Suprapubic skin (tissue), 4 donors: ENCODE results near the gene ADAM8. TPM values are rescaled to one million over a fixed set of nuclear protein-coding genes. Genes with fewer than 3 reads are reported as not detected.

Source experiments
- DNase-seq, 2 donors: peaks; one replicate each; pipeline ENCODE4 v3.0.0-alpha.2; 2019; ENCODE audit warnings: low spot score in 2 of 2
- H3K27ac ChIP-seq: fragments of 200-600 bp; sonication (generic); one replicate; pipeline ENCODE4 v1.5.1; 2019
- H3K27me3 ChIP-seq: fragments of 200-600 bp; sonication (generic); one replicate; pipeline ENCODE4 v1.5.1; 2019
- H3K36me3 ChIP-seq: fragments of 200-600 bp; sonication (generic); one replicate; pipeline ENCODE4 v1.5.1; 2019
- H3K4me1 ChIP-seq: fragments of 200-600 bp; sonication (generic); one replicate; pipeline ENCODE4 v1.5.1; 2019
- H3K4me3 ChIP-seq: fragments of 200-600 bp; sonication (generic); one replicate; pipeline ENCODE4 v1.5.1; 2019; ENCODE audit warnings: mild to moderate bottlenecking
- H3K9me3 ChIP-seq: fragments of 200-600 bp; sonication (generic); one replicate; pipeline ENCODE4 v1.5.1; 2019
- CTCF ChIP-seq, 2 donors: fragments of 200-600 bp in 1 of 2; fragments of 450-650 bp in 1 of 2; sonication (generic) in 1 of 2; IDR thresholded peaks; one replicate each; pipeline ENCODE4 v1.5.1; 2016 to 2019; ENCODE audit warnings: antibody characterized with exemption in 2 of 2, mild to moderate bottlenecking in 1 of 2, moderate library complexity in 1 of 2
- EP300 ChIP-seq: sonication (generic); formaldehyde crosslinking; IDR thresholded peaks from one replicate; pipeline ENCODE4 v1.6.1; 2017; ENCODE audit warnings: antibody characterized with exemption
- POLR2A ChIP-seq, 2 donors: fragments of 450-650 bp; IDR thresholded peaks; one replicate each; pipeline ENCODE4 v1.6.1; 2017; ENCODE audit warnings: antibody characterized with exemption in 2 of 2, mild to moderate bottlenecking in 2 of 2, moderate library complexity in 2 of 2
- POLR2AphosphoS5 ChIP-seq, 3 donors: sonication (generic); formaldehyde crosslinking; IDR thresholded peaks; one replicate each; pipeline ENCODE4 v1.6.1; 2017; ENCODE audit warnings: antibody characterized with exemption in 3 of 3
- WGBS: methylation state at CpG from one replicate; pipeline ENCODE4 v1.1.5; 2018; 5-methylcytosine and 5-hydroxymethylcytosine counted together
- total RNA-seq, 4 donors: library from RNA; depleted of rRNA; stranded (reverse); fragments of >200 nt; gene quantifications; one replicate each; pipeline ENCODE4 v1.1.0, GENCODE V29; 2016

ADAM8 gene
- total RNA-seq, 4 donors from 2014 or later, result 3.0 to 18.4 (median 4.1) TPM

- no peak overlapping the region for H3K27ac ChIP-seq
- H3K4me1 ChIP-seq, result peaks cover 49% of the 10 kb centered on the region
- WGBS, result 14% methylated on average over 5 of the region's 26 CpGs
- peaks cover 18% of the 10 kb centered on the region for H3K36me3 ChIP-seq
- peak overlapping the region; percentile 39 for H3K4me3 ChIP-seq
- TF ChIP-seq EP300 (no peak), CTCF (IDR thresholded peaks at IDR 0.05) (no peak), POLR2A (IDR thresholded peaks at IDR 0.05) (no peak), POLR2AphosphoS5 (IDR thresholded peaks at IDR 0.05) (no peak)
- peaks cover 16% of the 10 kb centered on the region for H3K27me3 ChIP-seq
- DNase-seq, result no peak
- H3K9me3 ChIP-seq, result no peaks in the 10 kb centered on the region
Observed at GRCh38 chr10:133274751-133275683, 1.7 kb downstream of the ADAM8 start.

- H3K36me3 ChIP-seq, result peaks cover 7% of the 10 kb centered on the region
- no peaks in the 10 kb centered on the region for H3K9me3 ChIP-seq
- H3K4me1 ChIP-seq, result peaks cover 42% of the 10 kb centered on the region
- no peak overlapping the region for H3K4me3 ChIP-seq
- peaks cover 16% of the 10 kb centered on the region for H3K27me3 ChIP-seq
- no peak overlapping the region for H3K27ac ChIP-seq
- no peak for DNase-seq
- WGBS, result 56% methylated on average over 16 of the region's 28 CpGs
- TF ChIP-seq EP300 (no peak), POLR2AphosphoS5 (IDR thresholded peaks at IDR 0.05) (no peak), CTCF (IDR thresholded peaks at IDR 0.05) (no peak), POLR2A (IDR thresholded peaks at IDR 0.05) (no peak)
Observed at GRCh38 chr10:133273534-133274143, 3.0 kb downstream of the ADAM8 start.

- Histone ChIP-seq H3K4me1 (peaks cover 36% of the 10 kb centered on the region), H3K9me3 (no peaks in the 10 kb centered on the region), H3K36me3 (peaks cover 7% of the 10 kb centered on the region), H3K27me3 (peaks cover 16% of the 10 kb centered on the region), H3K4me3 (no peak overlapping the region), H3K27ac (no peak overlapping the region)
- DNase-seq, result no peak
- WGBS, result 88% methylated on average over 9 of the region's 25 CpGs
- no peak for TF ChIP-seq CTCF (IDR thresholded peaks at IDR 0.05)
- no peak for TF ChIP-seq EP300
- no peak for TF ChIP-seq POLR2AphosphoS5 (IDR thresholded peaks at IDR 0.05)
- TF ChIP-seq POLR2A (IDR thresholded peaks at IDR 0.05), result no peak
Observed at GRCh38 chr10:133272964-133273420, 3.7 kb downstream of the ADAM8 start.

- WGBS, result 76% methylated on average over 5 of the region's 29 CpGs
- DNase-seq, result no peak
- Histone ChIP-seq H3K36me3 (peaks cover 7% of the 10 kb centered on the region), H3K4me3 (no peak overlapping the region), H3K27me3 (peaks cover 14% of the 10 kb centered on the region), H3K27ac (no peak overlapping the region), H3K9me3 (no peaks in the 10 kb centered on the region), H3K4me1 (peaks cover 30% of the 10 kb centered on the region)
- no peak for TF ChIP-seq EP300
Observed at GRCh38 chr10:133272301-133272963, 4.2 kb downstream of the ADAM8 start.

- Histone ChIP-seq H3K4me1 (peaks cover 23% of the 10 kb centered on the region), H3K36me3 (peaks cover 7% of the 10 kb centered on the region), H3K9me3 (no peaks in the 10 kb centered on the region), H3K27me3 (peaks cover 6% of the 10 kb centered on the region), H3K4me3 (no peak overlapping the region), H3K27ac (no peak overlapping the region)
- DNase-seq, result no peak
- no peak for TF ChIP-seq CTCF (IDR thresholded peaks at IDR 0.05)
- no peak for TF ChIP-seq POLR2A (IDR thresholded peaks at IDR 0.05)
- no peak for TF ChIP-seq POLR2AphosphoS5 (IDR thresholded peaks at IDR 0.05)
- 83% methylated on average over 1 of the region's 35 CpGs for WGBS
Observed at GRCh38 chr10:133271521-133272300, 5.0 kb downstream of the ADAM8 start.
